HG03175 (cell line): ENCODE results near the gene RAPGEF1.
A peak's percentile ranks its signal among the peaks of the same experiment; 100 is the strongest.
"Not testable (repeated sequence)": the region's sequence is repeated elsewhere in the genome, so short reads cannot be mapped to it uniquely, and the experiment has no call there.

ENCODE experiments used
- ATAC-seq: cut with Tn5 transposase; IDR thresholded peaks from one replicate; pipeline ENCODE4 v1.9.1; 2021; ENCODE audit warnings: mild to moderate bottlenecking, moderate library complexity; ENCODE audit not compliant: unreplicated experiment

Gene RAPGEF1

GRCh38 chr9:131739959-131740648, at the start of gene RAPGEF1:
RAPGEF1 (minus strand) TSS chr9:131740076; CDS start chr9:131739830, 246 bp downstream.
- ATAC-seq, result peak; percentile 48

- no peak for ATAC-seq
Measured at GRCh38 chr9:131788851-131789250, 49.0 kb upstream of the RAPGEF1 start.

GRCh38 chr9:131787838-131788237, 48.0 kb upstream of the RAPGEF1 start:
- no peak for ATAC-seq

GRCh38 chr9:131784748-131785501, 45.0 kb upstream of the RAPGEF1 start:
- no peak for ATAC-seq

GRCh38 chr9:131781069-131781468, 41.2 kb upstream of the RAPGEF1 start:
- ATAC-seq, result no peak

- ATAC-seq, result no peak
Measured at GRCh38 chr9:131776473-131776872, 36.6 kb upstream of the RAPGEF1 start.

GRCh38 chr9:131776036-131776435, 36.2 kb upstream of the RAPGEF1 start:
- no peak for ATAC-seq

GRCh38 chr9:131774636-131775035, 34.8 kb upstream of the RAPGEF1 start:
- ATAC-seq, result no peak

GRCh38 chr9:131773911-131774379, 34.1 kb upstream of the RAPGEF1 start:
- ATAC-seq, result no peak

- no peak for ATAC-seq
Measured at GRCh38 chr9:131772940-131773339, 33.1 kb upstream of the RAPGEF1 start.

GRCh38 chr9:131771646-131772045, 31.8 kb upstream of the RAPGEF1 start:
- ATAC-seq, result no peak

GRCh38 chr9:131769361-131769760, 29.5 kb upstream of the RAPGEF1 start:
- no peak for ATAC-seq

GRCh38 chr9:131764568-131764967, 24.7 kb upstream of the RAPGEF1 start:
- no peak for ATAC-seq

- no peak for ATAC-seq
Measured at GRCh38 chr9:131762356-131762932, 22.6 kb upstream of the RAPGEF1 start.

GRCh38 chr9:131759017-131759647, 19.3 kb upstream of the RAPGEF1 start:
- ATAC-seq, result no peak

GRCh38 chr9:131757549-131757948, 17.7 kb upstream of the RAPGEF1 start:
- ATAC-seq, result no peak

GRCh38 chr9:131755541-131756198, 15.8 kb upstream of the RAPGEF1 start:
- peak; percentile 64 for ATAC-seq

GRCh38 chr9:131754846-131755245, 15.0 kb upstream of the RAPGEF1 start:
- ATAC-seq, result no peak

GRCh38 chr9:131753751-131754150, 13.9 kb upstream of the RAPGEF1 start:
- ATAC-seq, result not testable (repeated sequence)

- no peak for ATAC-seq
Measured at GRCh38 chr9:131752231-131752884, 12.5 kb upstream of the RAPGEF1 start.
